Right ventricle myocardium inferior (tissue), 1 donor: ENCODE results near the gene EEIG1. TPM values are rescaled to one million over a fixed set of nuclear protein-coding genes. Genes with fewer than 3 reads are reported as not detected.
"Not testable (repeated sequence)": the region's sequence is repeated elsewhere in the genome, so short reads cannot be mapped to it uniquely, and the experiment has no call there.

ENCODE experiments used
- ATAC-seq: fragments of 200-7000 bp; cut with Tn5 transposase; one replicate; pipeline ENCODE4 v1.9.1; 2020; ENCODE audit warnings: mild to moderate bottlenecking, moderate library complexity
- DNase-seq: peaks from one replicate; pipeline ENCODE4 v3.0.0; 2021; ENCODE audit errors: missing footprints
- intact Hi-C: fragments of 100-400 bp; cut with DNase I; formaldehyde crosslinking; loops from one replicate; pipeline ENCODE4 v1.11.0; 2022
- long read RNA-seq: library from polyadenylated mRNA; unstranded; transcript quantifications from one replicate; pipeline ENCODE4 v2.0.0, GENCODE V29; 2021
- total RNA-seq: library from RNA; stranded (reverse); fragmentation: NEBNext Ultra II Directional; extraction: Animal tissue kit (Norgen Biotek cat#: 25700); gene quantifications from one replicate; pipeline ENCODE4 v1.2.1, GENCODE V29; 2021
- donor health status: DM: no; HTN: yes; CAD: no; lungs with severe emphysema.

The EEIG1 gene
- total RNA-seq = 25.3 TPM
- long read RNA-seq, full-length matches to known transcripts = 2 of 6 reads
- long read RNA-seq, partial matches to known transcripts = 0 of 6 reads
- long read RNA-seq, other reads (novel, unspliced or antisense) = 4 of 6 reads

GRCh38 chr9:127980706-127981558 lies at the start of gene EEIG1:
TSS of gene EEIG1 (minus strand) at chr9:127980989. CDS start at chr9:127980137, 852 bp downstream.
- ATAC-seq = peak; percentile 96
- intact Hi-C loops = loop anchor here (2.0 to 5.0 kb wide), 2 partner anchors 38 to 56 kb away; no protein-coding TSS in a partner anchor

GRCh38 chr9:128027705-128028104 lies 46.9 kb upstream of the EEIG1 start:
- ATAC-seq (no peak), DNase-seq (no peak)
- intact Hi-C loops = no loop called here

More at GRCh38 chr9:127980706-127981558, at the start of gene EEIG1:
- DNase-seq = peak; percentile 97

GRCh38 chr9:128026773-128027541 lies 46.2 kb upstream of the EEIG1 start:
- ATAC-seq (no peak), DNase-seq (no peak)
- intact Hi-C loops = no loop called here

- DNase-seq = no peak
- intact Hi-C loops = no loop called here
- no peak for ATAC-seq
Measured at GRCh38 chr9:128026255-128026772, 45.5 kb upstream of the EEIG1 start.

GRCh38 chr9:128025736-128026135 lies 44.9 kb upstream of the EEIG1 start:
- ATAC-seq (no peak), DNase-seq (no peak)
- intact Hi-C loops = no loop called here

- ATAC-seq = no peak
Measured at GRCh38 chr9:128024761-128025308, 44.0 kb upstream of the EEIG1 start.

GRCh38 chr9:128023671-128024070 lies 42.9 kb upstream of the EEIG1 start:
- DNase-seq, ATAC-seq, intact Hi-C loops: not testable (repeated sequence)

More at GRCh38 chr9:128024761-128025308, 44.0 kb upstream of the EEIG1 start:
- intact Hi-C loops = no loop called here
- no peak for DNase-seq

GRCh38 chr9:128022886-128023285 lies 42.1 kb upstream of the EEIG1 start:
- ATAC-seq (no peak), DNase-seq (no peak)
- intact Hi-C loops = no loop called here

GRCh38 chr9:128021098-128021497 lies 40.3 kb upstream of the EEIG1 start:
- ATAC-seq (no peak), DNase-seq (no peak)
- intact Hi-C loops = no loop called here

- ATAC-seq = no peak
- intact Hi-C loops = no loop called here
- no peak for DNase-seq
Measured at GRCh38 chr9:128020692-128021091, 39.9 kb upstream of the EEIG1 start.

- no peak for DNase-seq
- ATAC-seq = no peak
- intact Hi-C loops = no loop called here
Measured at GRCh38 chr9:128015696-128016095, 34.9 kb upstream of the EEIG1 start.

GRCh38 chr9:128011071-128011817 lies 30.5 kb upstream of the EEIG1 start:
- intact Hi-C loops = no loop called here
- DNase-seq (no peak), ATAC-seq (peak; percentile 57)

- DNase-seq (no peak), ATAC-seq (no peak)
- intact Hi-C loops = no loop called here
Measured at GRCh38 chr9:128009639-128010038, 28.9 kb upstream of the EEIG1 start.

GRCh38 chr9:128008171-128008570 lies 27.4 kb upstream of the EEIG1 start:
- intact Hi-C loops = no loop called here
- DNase-seq = no peak
- ATAC-seq = no peak

GRCh38 chr9:128007566-128008138 lies 26.9 kb upstream of the EEIG1 start:
- intact Hi-C loops = no loop called here
- peak; percentile 79 for DNase-seq
- no peak for ATAC-seq

GRCh38 chr9:128006332-128006996 lies 25.7 kb upstream of the EEIG1 start:
- intact Hi-C loops = no loop called here
- DNase-seq = no peak

GRCh38 chr9:128005923-128006322 lies 25.1 kb upstream of the EEIG1 start:
- intact Hi-C loops = no loop called here
- DNase-seq (peak; percentile 75), ATAC-seq (no peak)

More at GRCh38 chr9:128006332-128006996, 25.7 kb upstream of the EEIG1 start:
- ATAC-seq = no peak
